ENCODE data around the gene LEMD2.

- TF ChIP-seq GATA3 (IDR thresholded peaks at IDR 0.05; ENCODE audit: low read depth, low read length) (no peak), GATA2 (IDR thresholded peaks at IDR 0.05; ENCODE audit: low read depth, low read length) (no peak)
These were observed 25.4 kb downstream of the LEMD2 start for GRCh38 chr6:33763483-33763882.

Data from SH-SY5Y (cell line).